GM23248 (cell line): ENCODE data around the gene HEXIM2. TPM values are rescaled to one million over a fixed set of nuclear protein-coding genes. Genes with fewer than 3 reads are reported as not detected.
"Not testable (repeated sequence)": the region's sequence is repeated elsewhere in the genome, so short reads cannot be mapped to it uniquely, and the experiment has no call there.

Experiments used
- DNase-seq: peaks from one replicate; pipeline ENCODE4 v3.0.0-alpha.2; 2015
- H2AFZ ChIP-seq: fragments of 200-600 bp; sonication (generic); 2 replicates; pipeline ENCODE4 v1.6.1; 2016; ENCODE audit warnings: antibody characterized with exemption
- H3F3A ChIP-seq: fragments of 200-600 bp; sonication (generic); 2 replicates; pipeline ENCODE4 v1.6.1; 2016; ENCODE audit warnings: mild to moderate bottlenecking, antibody characterized with exemption, mixed run types; ENCODE audit not compliant: insufficient read depth
- H3K27ac ChIP-seq: fragments of 200-600 bp; sonication (generic); 2 replicates; pipeline ENCODE4 v1.5.1; 2016; ENCODE audit warnings: mild to moderate bottlenecking
- H3K27me3 ChIP-seq: fragments of 200-600 bp; sonication (generic); replicated peaks from 2 replicates; pipeline ENCODE4 v1.6.1; 2016; ENCODE audit warnings: mild to moderate bottlenecking; ENCODE audit not compliant: insufficient read depth
- H3K36me3 ChIP-seq: fragments of 200-600 bp; sonication (generic); 2 replicates; pipeline ENCODE4 v1.6.1; 2016; ENCODE audit warnings: low read depth, mild to moderate bottlenecking
- H3K4me1 ChIP-seq: fragments of 200-600 bp; sonication (generic); 2 replicates; pipeline ENCODE4 v1.6.1; 2016; ENCODE audit warnings: mild to moderate bottlenecking; ENCODE audit not compliant: insufficient read depth
- H3K4me2 ChIP-seq: fragments of 200-600 bp; sonication (generic); one replicate; pipeline ENCODE4 v1.6.1; 2016; ENCODE audit warnings: mild to moderate bottlenecking; ENCODE audit not compliant: unreplicated experiment
- H3K4me3 ChIP-seq: fragments of 200-600 bp; sonication (generic); 2 replicates; pipeline ENCODE4 v1.5.1; 2016; ENCODE audit warnings: mild to moderate bottlenecking
- H3K79me2 ChIP-seq: fragments of 200-600 bp; sonication (generic); 2 replicates; pipeline ENCODE4 v1.6.1; 2016; ENCODE audit warnings: mild to moderate bottlenecking; ENCODE audit not compliant: insufficient read depth
- H3K9ac ChIP-seq: fragments of 200-600 bp; sonication (generic); 2 replicates; pipeline ENCODE4 v1.6.1; 2016; ENCODE audit warnings: mild to moderate bottlenecking
- H3K9me2 ChIP-seq: fragments of 200-600 bp; sonication (generic); 2 replicates; pipeline ENCODE4 v1.6.1; 2016; ENCODE audit warnings: mixed run types, mild to moderate bottlenecking, moderate library complexity; ENCODE audit not compliant: insufficient read depth
- H3K9me3 ChIP-seq: fragments of 200-600 bp; sonication (generic); one replicate; pipeline ENCODE4 v1.6.1; 2017; ENCODE audit warnings: low read depth
- H4K20me1 ChIP-seq: fragments of 200-600 bp; sonication (generic); 2 replicates; pipeline ENCODE4 v1.6.0; 2016; ENCODE audit not compliant: insufficient read depth
- EZH2 ChIP-seq: fragments of 200-600 bp; sonication (generic); IDR thresholded peaks from 2 replicates; pipeline ENCODE4 v1.6.1; 2018; ENCODE audit warnings: antibody characterized with exemption, mild to moderate bottlenecking; ENCODE audit not compliant: insufficient read depth, poor library complexity, severe bottlenecking
- EZH2phosphoT487 ChIP-seq: fragments of 200-600 bp; sonication (generic); IDR thresholded peaks from 2 replicates; pipeline ENCODE4 v1.6.1; 2018; ENCODE audit warnings: antibody characterized with exemption, moderate library complexity, mild to moderate bottlenecking, low read depth; ENCODE audit not compliant: insufficient read depth
- WGBS, 2 experiments: methylation state at CpG; one replicate each; pipeline ENCODE4 v1.1.6; 2015 to 2017; ENCODE audit warnings: low lambda C conversion rate in 2 of 2, low coverage in 1 of 2; ENCODE audit errors: missing lambda C conversion rate in 2 of 2; 5-methylcytosine and 5-hydroxymethylcytosine counted together
- in situ Hi-C: fragments of 300-500 bp; cut with MboI; formaldehyde crosslinking; loops from 2 replicates; pipeline ENCODE4 v1.15.0; 2020
- microRNA-seq: library from miRNA; unstranded; fragments of <30 nt; microRNA quantifications from one replicate; pipeline ENCODE4, GENCODE V29; 2016; ENCODE audit warnings: borderline number of aligned reads
- polyA plus RNA-seq: library from polyadenylated mRNA; unstranded; fragments of >200 nt; fragmentation: Nextera tagmentation; extraction: Ambion mirVana; gene quantifications from 2 replicates; pipeline ENCODE4 v1.2.1, GENCODE V29; 2016
- small RNA-seq: library from RNA; depleted of rRNA; stranded (forward); fragments of <200 nt; gene quantifications from one replicate; pipeline ENCODE3, GENCODE V24; 2014; ENCODE audit warnings: low read depth, low replicate concordance
- total RNA-seq: library from RNA; depleted of rRNA; stranded (reverse); fragments of >200 nt; shearing (Covaris generic); gene quantifications from 2 replicates; pipeline ENCODE4 v1.2.3, GENCODE V29; 2014; rRNA removed

HEXIM2 gene
- total and polyA plus RNA-seq, 2 experiments from 2014 or later: 4.8 to 8.6 TPM

- no peak overlapping the region for H3K4me3 ChIP-seq
- H3K4me1 ChIP-seq: peaks cover 5% of the 10 kb centered on the region; the same call in 1 of the 2 replicates
- no peaks in the 10 kb centered on the region for H3K36me3 ChIP-seq
- H3K27ac ChIP-seq: no peak overlapping the region
- H3K9ac ChIP-seq: no peak overlapping the region
- DNase-seq: no peak
- in situ Hi-C loops: no loop called here
- H3K27me3 ChIP-seq: no peaks in the 10 kb centered on the region
- H3K9me2 ChIP-seq: no peaks in the 10 kb centered on the region
- no peaks in the 10 kb centered on the region for H4K20me1 ChIP-seq
- no peak for TF ChIP-seq EZH2phosphoT487
- no peak for TF ChIP-seq EZH2
- H3K9me3 ChIP-seq: no peaks in the 10 kb centered on the region
- H3F3A ChIP-seq: no peaks in the 10 kb centered on the region
- H3K4me2 ChIP-seq: no peak overlapping the region
- 95 to 99% methylated on average over 4 of the region's 4 CpGs for WGBS, 2 experiments
- H3K79me2 ChIP-seq: no peaks in the 10 kb centered on the region
- H2AFZ ChIP-seq: no peak overlapping the region
Measured at GRCh38 chr17:45201457-45201856, 39.8 kb downstream of the HEXIM2 start.

- H3K9me3 ChIP-seq, H3K79me2 ChIP-seq, H3K4me2 ChIP-seq, H4K20me1 ChIP-seq, H3K4me1 ChIP-seq, H3K4me3 ChIP-seq, H3K27ac ChIP-seq, in situ Hi-C loops, H3K9ac ChIP-seq, H3K27me3 ChIP-seq, H3K36me3 ChIP-seq, H3F3A ChIP-seq, H3K9me2 ChIP-seq: not testable (repeated sequence)
- DNase-seq: peak; percentile 81
- 0 out of 2 replicates have a peak overlapping the region, but pooled peaks have one; percentile 28 for H2AFZ ChIP-seq
- 55% methylated on average over 6 of the region's 6 CpGs for WGBS, 2 experiments
Measured at GRCh38 chr17:45201880-45202279, 40.2 kb downstream of the HEXIM2 start.

GRCh38 chr17:45218895-45219661, 57.4 kb downstream of the HEXIM2 start:
- H3K4me2 ChIP-seq: peak overlapping the region; percentile 74
- H4K20me1 ChIP-seq: no peaks in the 10 kb centered on the region
- no peak overlapping the region for H3K27ac ChIP-seq
- no peaks in the 10 kb centered on the region for H3K9me3 ChIP-seq
- H3K27me3 ChIP-seq: no peaks in the 10 kb centered on the region
- no peaks in the 10 kb centered on the region for H3K36me3 ChIP-seq
- H3K4me3 ChIP-seq: peak overlapping the region; percentile 33
- no peak overlapping the region for H3K9ac ChIP-seq
- WGBS, 2 experiments: 7 to 9% methylated on average over 12 of the region's 12 CpGs
- 0 out of 2 replicates have a peak, but pooled peaks cover 5% of the 10 kb centered on the region for H3K4me1 ChIP-seq
- H2AFZ ChIP-seq: peak overlapping the region; percentile 57
- DNase-seq: peak; percentile 83
- H3K79me2 ChIP-seq: no peaks in the 10 kb centered on the region
- in situ Hi-C loops: no loop called here
- H3K9me2 ChIP-seq: no peaks in the 10 kb centered on the region
- TF ChIP-seq EZH2 (no peak), EZH2phosphoT487 (no peak)
- H3F3A ChIP-seq: 0 out of 2 replicates have a peak, but pooled peaks cover 10% of the 10 kb centered on the region

Small RNAs within 50 kb of the gene (microRNA-seq; reads per million reads assigned to microRNA genes)
- gene MIR6784: not detected

Small RNAs within 50 kb of the gene (small RNA-seq; reads per million reads assigned to genes)
- gene MIR6784: not detected

Other genes starting within 250 kb of the HEXIM2 start
- 1.1 TPM in 1 of 2 replicates, not detected in the other for gene GFAP, start 246.4 kb upstream of the HEXIM2 start, total RNA-seq
- 0.49 and 0.52 TPM in 2 replicates for gene GFAP, start 246.4 kb upstream of the HEXIM2 start, polyA plus RNA-seq
- 1.4 and 2.1 TPM in 2 replicates for gene KIF18B, start 214.1 kb upstream of the HEXIM2 start, total RNA-seq
- gene KIF18B, start 214.1 kb upstream of the HEXIM2 start, polyA plus RNA-seq: 4.5 and 4.6 TPM in 2 replicates
- gene C1QL1, start 193.6 kb upstream of the HEXIM2 start, total RNA-seq: 0.86 TPM in 1 of 2 replicates, not detected in the other
- gene C1QL1, start 193.6 kb upstream of the HEXIM2 start, polyA plus RNA-seq: 0.14 and 0.77 TPM in 2 replicates
- 37.1 and 45.8 TPM in 2 replicates for gene DCAKD, start 110.2 kb upstream of the HEXIM2 start, total RNA-seq
- 24.8 and 28.0 TPM in 2 replicates for gene DCAKD, start 110.2 kb upstream of the HEXIM2 start, polyA plus RNA-seq
- gene NMT1, start 100.6 kb upstream of the HEXIM2 start, total RNA-seq: 59.4 and 61.8 TPM in 2 replicates
- gene NMT1, start 100.6 kb upstream of the HEXIM2 start, polyA plus RNA-seq: 95.7 and 96.1 TPM in 2 replicates
- gene PLCD3, start 29.4 kb upstream of the HEXIM2 start, total RNA-seq: 30.2 and 48.3 TPM in 2 replicates
- 17.1 and 19.7 TPM in 2 replicates for gene PLCD3, start 29.4 kb upstream of the HEXIM2 start, polyA plus RNA-seq
- 2.1 and 2.9 TPM in 2 replicates for gene ACBD4, start 26.2 kb upstream of the HEXIM2 start, total RNA-seq
- 4.3 and 4.6 TPM in 2 replicates for gene ACBD4, start 26.2 kb upstream of the HEXIM2 start, polyA plus RNA-seq
- 11.6 and 16.2 TPM in 2 replicates for gene HEXIM1, start 13.4 kb upstream of the HEXIM2 start, total RNA-seq
- 9.5 and 10.6 TPM in 2 replicates for gene HEXIM1, start 13.4 kb upstream of the HEXIM2 start, polyA plus RNA-seq
- gene FMNL1, start 60.0 kb downstream of the HEXIM2 start, total RNA-seq: 4.2 and 10.5 TPM in 2 replicates
- gene FMNL1, start 60.0 kb downstream of the HEXIM2 start, polyA plus RNA-seq: 1.4 and 1.7 TPM in 2 replicates
- not detected in 2 replicates for gene SPATA32, start 100.2 kb downstream of the HEXIM2 start, total RNA-seq
- gene SPATA32, start 100.2 kb downstream of the HEXIM2 start, polyA plus RNA-seq: not detected in 2 replicates
- 3.0 and 4.2 TPM in 2 replicates for gene MAP3K14, start 155.1 kb downstream of the HEXIM2 start, total RNA-seq
- gene MAP3K14, start 155.1 kb downstream of the HEXIM2 start, polyA plus RNA-seq: 2.7 and 3.4 TPM in 2 replicates